ENCODE measurements around the gene TYRO3.

TYRO3 gene

DNA sequence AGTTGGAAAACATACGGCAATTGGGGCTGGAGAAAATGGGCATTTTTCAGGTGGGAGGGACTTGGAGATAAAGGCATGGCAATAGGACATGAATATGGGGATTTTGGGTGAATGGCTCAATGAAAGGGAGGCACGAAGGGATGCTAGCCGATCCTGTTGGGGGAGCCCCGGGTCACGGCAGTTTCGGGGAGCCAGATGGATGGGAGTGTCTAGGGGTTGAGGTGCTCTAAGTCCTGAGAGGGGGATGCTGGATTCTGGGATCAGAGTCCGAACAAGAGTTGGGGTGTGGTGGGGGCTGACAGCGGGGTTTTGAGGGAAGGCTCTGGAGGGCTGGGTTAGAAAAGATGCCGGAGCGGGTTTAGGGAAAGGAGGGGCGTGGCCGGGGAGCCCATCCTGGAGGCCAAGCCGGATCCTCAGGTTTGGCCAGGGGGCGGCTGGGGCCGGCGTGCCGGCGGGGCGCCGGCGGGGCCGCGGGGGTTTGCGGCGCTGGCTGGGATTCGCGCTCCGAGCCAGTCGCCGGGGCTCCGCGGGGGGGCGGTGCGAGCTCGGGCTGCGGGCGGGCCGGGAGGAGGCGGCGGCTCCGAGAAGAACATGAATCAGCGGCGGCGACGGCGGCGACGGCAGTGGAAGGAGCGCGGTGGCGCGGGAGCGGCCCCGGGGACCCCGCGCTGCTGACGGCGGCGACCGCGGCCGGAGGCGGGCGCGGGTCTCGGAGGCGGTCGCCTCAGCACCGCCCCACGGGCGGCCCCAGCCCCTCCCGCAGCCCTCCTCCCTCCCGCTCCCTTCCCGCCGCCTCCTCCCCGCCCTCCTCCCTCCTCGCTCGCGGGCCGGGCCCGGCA lies at the start of gene TYRO3:
Gene TYRO3 (plus strand): TSS at position 813 of the 839 bp plus-strand sequence. CDS start 46 bp downstream, outside the sequence.
- peak; percentile 69 for DNase-seq (ENCODE audit: low read depth)

DNA sequence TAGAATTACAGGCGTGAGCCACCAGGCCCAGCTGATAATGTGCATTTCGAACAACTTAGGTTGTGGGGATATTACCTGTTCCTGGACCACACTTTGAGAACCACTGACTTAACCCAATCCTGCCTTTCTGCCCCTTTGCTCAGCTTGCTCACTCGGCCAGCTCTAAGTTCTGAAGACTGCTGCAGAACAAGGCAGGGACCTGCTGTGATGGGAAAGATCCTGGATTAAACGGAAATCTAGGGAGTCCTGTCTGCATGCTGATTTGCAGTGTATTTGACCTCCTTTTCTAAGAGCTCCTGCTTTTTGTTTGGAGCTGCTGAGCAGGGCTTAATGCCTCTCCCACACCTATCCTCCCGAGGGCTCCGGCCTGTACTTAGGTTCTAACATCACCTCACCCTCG lies 48.3 kb upstream of the TYRO3 start:
- no peak for DNase-seq (ENCODE audit: low read depth)

DNA sequence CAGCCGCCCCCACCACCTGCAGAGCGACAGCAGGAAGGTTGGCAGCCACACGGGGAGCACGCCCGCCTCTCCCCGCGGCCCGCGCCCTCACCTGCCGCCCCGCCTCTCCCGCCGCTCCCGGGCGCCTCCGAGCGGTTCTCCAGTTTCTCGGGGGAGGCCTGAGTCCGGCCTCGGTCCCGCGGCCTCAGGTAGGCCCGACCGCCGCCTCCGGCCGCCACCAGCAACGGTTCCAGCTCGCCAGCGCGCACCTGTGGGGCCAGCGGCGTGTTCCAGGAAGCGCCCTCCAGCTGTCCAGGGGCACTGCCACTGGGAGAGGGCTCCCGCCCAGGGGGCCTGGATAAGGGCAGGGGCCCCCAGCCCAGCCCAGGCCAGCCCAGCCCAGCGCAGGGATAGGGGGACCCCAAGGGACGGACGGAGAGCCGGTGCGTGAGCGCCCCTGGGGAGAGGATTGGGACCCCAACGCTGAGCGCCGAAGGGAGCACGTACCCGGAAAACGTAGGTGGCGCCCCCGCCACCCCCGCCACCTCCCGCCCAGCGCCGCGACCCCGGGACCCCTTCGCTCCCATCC lies 47.6 kb upstream of the TYRO3 start:
- no peak for DNase-seq (ENCODE audit: low read depth)

DNA sequence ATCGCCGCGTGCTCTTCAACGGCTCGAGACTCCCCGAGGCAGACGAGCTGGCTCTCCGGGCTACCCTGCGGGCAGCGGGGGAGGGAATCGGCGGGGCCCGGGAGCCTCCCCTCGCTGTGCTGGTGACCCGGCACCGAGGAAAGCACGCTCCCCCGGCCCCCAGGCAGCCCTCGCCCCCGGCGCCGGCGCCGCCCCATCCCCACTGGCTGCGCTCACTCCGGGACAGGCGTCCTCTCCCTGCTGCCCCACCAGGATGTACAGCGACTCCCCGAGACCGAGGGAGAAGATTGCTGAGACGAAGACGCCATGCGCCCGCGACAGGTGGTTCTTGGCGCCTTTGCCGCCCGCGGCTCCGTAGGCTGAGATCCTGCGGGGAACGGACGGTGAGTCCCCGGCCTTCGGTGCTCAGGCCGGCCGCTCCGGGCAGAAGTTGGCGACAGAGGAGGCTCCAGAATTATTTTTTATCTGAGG lies 47.1 kb upstream of the TYRO3 start:
- DNase-seq (ENCODE audit: low read depth) = no peak

DNA sequence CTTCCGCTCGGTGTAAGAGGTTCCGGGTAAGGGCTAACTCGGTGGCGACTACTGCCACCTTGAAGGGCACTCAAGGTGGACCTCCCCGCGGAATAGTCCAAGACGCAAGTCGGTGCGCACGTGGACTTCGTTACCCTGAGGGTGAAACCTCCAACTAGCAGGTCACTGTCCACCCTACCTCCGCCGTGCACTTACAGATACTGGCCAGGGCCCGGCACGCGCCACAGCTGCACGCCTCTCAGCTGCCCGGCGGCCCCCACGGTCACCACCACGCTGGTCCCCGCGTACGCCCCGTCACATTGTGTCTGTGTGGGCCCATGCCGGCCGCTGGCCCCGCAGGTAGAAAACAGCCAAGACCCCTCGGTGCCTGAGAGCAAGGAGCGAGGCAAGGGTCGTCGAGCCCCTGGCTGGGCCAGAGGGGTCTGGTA lies 46.5 kb upstream of the TYRO3 start:
- DNase-seq (ENCODE audit: low read depth) = no peak

DNA sequence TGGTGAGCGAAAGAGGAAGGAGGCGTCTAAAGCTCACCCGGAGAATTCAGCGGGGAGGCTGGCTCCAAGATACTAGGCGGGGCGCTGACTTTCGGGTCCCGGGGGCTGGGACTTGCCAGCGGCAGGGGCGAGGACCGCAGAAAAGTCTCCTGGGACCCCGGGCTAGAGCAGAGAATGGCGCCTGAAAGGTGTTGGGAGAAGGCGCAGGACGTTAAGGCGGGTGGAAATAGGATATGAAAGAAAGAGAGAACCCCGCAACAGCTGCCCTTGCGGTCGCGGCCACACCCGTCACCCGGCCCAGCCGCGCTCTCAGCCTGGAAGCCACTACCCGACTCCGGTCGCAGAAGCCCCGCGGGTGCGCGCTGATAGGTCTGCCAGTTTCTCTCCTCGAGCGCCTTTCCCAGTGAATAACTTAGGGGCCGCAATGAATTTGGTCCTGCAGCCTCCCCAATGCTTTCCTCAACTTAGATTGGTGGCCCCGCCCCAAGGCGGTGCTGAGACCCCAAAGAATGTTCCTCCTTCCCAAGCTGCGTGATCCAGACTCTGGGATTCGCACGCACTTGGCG lies 46.0 kb upstream of the TYRO3 start:
- no peak for DNase-seq (ENCODE audit: low read depth)

DNA sequence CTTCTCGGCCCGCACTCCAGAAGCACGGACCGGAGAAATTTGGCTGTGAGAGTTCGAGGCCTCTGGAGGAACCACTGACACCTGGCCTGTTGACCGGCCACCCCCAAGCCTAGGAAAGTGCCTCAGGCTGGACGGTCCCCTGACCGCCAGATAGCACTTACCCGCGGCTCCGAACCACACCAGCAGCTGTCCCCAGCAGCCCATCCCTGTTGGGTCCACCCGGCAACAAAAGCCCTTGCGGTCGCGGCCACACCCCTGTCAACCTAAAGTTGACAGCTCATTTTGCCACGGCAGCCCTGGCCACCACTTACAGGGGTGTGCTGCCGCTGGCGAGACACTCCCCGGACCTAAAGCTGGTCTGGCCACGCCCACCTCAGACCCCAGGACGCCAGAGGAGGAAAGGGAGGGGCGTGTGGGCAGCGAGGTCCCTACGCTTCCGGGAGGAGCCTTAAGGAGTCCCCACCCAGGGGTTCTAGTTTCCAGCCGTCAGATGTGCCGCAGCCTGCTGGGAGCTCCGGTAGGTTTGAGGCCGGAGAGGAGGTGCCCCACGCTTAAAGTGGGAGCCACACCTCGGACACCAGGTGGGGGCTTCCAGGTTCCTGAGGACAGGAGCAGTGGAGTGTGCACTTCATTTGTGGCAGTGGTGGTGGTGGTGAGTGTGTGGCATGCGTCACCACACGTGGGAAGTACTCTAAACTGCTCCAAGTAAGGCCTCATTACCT lies 45.3 kb upstream of the TYRO3 start, which contains the start of gene LTK:
Gene LTK (minus strand): TSS at position 322 of the 722 bp plus-strand sequence. CDS start 118 bp downstream, at position 204.
- no peak for DNase-seq (ENCODE audit: low read depth)

DNA sequence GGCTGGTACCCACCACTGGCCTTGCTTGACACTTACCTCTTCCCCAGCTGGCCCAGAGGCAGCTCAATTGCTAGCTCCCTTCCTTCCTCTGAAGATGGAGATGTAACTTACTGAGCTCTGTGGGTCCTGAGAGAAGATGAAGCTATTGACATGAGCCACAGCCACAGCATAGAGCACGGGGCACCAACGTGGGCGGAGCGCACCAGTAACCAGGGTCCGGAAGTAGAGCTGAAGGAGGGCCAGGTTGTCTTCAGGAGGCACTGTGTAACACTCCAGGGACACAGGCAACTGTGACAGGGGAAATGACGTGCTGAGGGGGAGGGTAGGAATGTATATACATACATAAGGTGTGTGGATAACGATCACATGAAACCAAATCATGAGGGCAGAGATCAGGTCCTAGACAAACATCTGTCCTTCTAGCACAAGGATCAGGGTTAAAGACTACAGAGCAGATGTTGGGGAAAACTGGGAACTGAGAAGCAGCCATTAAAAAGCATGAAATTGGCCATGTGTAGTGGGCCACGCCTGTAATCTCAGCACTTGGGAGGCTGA lies 41.0 kb upstream of the TYRO3 start:
- no peak for DNase-seq (ENCODE audit: low read depth)

DNA sequence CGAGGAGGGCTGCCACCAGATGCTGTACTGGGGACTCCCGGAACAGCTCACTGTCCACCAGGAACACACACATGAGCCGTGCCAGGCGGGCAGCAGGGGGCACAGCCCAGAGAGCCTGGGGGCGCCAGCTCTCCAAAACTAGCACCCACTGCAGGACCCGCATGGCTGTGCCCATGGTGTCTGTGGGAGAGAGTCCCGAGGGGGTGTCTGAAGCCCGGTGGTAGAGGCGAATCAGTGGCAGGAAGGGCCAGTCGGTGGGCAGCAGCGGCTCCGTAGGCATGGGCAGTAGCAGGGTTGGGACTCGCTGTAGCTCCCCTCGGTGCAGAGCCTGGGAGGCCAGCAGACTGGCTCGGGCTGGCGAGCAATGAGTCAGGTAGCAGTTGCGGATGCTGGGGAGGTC lies 38.4 kb upstream of the TYRO3 start:
- no peak for DNase-seq (ENCODE audit: low read depth)

DNA sequence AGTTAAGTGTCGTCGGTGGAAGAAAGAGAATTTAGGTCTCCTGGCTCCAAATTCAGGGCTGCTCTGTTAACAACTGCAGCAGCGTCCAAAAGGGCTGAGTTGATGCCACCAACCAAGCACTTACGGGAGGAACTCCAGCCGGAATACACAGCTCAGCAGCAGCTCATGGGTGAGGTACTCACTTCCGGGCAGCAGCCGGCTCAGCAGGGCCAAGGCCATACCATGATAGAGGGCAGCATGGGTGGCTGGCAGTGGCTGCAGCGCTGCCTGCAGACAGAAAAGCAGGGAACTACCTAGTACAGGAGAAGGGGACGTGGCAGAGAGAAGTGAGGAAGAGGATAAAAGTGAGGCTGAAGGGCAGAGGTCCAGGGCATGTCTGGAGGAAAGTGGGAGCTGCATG lies 37.4 kb upstream of the TYRO3 start:
- DNase-seq (ENCODE audit: low read depth) = no peak

DNA sequence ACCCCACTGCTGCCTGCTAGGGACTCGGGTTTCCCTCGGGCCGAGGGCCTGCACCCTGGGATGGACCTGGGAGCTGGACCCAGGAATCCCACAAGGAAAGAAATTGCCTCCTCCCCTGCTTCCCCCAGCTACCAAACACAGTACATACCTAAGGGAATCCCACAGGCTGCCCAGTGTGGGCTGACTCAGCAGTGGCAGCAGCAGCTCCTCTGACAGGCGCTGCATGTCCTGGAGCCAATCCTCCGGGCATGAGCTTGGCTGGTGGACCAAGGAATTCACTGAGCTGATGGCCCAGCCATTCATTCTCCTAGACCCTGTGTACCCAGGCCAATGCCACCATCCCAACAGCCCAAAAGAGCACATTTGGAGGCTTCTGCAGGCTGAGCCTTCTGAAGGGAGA lies 35.9 kb upstream of the TYRO3 start:
- DNase-seq (ENCODE audit: low read depth) = no peak

DNA sequence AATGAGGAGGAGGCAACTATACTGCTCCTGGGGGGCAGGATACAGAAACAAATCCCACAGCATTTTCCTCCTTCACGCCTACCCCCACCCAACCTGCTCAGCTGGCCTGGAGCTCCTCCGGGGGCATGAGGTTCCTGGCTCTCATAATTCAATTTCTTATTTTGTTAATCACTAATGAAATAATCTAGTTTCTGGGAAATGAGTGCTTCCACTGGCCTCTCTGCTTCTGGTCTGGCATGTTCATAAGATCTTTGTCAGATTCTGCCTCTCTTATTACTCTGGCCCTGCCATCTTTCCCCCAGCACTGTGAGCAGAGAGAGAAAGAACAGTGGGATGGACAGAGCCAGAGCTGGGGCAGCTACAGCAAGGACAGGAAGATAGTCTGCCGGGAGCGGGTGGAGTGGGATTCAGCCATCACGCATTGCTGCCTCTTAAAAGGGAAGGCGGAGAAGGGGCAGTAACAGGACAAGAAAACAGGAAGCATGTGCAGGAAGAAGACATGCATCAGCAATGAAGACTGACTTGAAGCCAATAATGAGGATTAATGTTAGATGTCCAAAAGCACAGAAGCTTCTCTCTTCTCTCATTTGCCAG lies 28.6 kb upstream of the TYRO3 start:
- DNase-seq (ENCODE audit: low read depth) = no peak

DNA sequence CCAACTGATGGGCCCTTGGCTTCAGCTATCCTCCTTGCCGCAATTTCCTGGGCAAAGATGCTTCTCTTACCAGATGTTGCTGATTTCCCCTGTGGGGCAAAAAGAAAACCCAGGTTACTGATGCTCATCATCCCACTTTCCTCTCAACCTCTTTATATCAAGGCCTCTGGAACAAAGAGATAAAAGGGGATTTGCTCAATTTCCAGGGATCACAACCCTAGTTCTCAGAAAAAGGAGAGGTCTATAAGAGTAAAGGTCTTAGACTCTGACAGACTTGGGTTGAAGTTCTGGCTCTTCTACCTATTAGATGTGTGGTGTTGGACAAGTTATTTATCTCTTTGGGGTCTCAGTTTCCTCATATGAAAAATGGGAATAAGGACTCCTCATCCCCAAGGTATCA lies 23.5 kb upstream of the TYRO3 start:
- DNase-seq (ENCODE audit: low read depth) = no peak

DNA sequence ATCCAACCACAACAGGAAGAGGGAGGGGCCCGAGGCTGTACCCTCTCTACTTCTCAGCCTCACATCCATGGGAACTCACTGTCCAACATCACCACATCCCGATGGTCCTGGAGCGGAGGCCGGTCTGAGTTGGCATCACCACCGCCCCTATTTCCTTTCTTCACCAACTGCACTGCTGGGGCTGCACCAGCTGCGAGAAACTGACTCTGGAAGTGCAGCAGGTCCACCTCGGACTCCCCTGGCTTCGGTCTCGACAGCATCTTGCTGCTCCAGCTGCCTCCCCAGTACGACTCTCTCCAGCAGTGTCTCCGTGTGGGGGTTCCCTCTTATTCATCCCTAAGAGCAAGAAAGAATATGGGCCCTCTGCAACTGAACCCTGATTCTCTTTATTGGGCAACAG lies 22.1 kb upstream of the TYRO3 start:
- no peak for DNase-seq (ENCODE audit: low read depth)

DNA sequence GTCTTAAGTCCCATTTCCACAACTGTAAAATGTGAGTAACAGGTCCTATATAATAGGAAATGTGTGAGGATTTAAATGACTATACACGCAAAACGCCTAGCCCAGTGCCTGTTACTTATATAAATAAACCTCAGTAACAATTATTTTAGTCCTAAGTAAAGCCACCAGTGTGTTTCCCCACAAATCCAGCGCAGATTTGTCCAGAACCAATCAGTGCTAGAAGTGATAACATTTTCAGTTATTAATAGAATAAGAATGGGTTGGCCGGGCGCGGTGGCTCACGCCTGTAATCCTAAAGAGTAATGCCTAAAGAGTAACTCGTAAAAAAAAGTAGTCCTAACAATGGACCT lies 15.5 kb upstream of the TYRO3 start:
- DNase-seq (ENCODE audit: low read depth) = no peak

DNA sequence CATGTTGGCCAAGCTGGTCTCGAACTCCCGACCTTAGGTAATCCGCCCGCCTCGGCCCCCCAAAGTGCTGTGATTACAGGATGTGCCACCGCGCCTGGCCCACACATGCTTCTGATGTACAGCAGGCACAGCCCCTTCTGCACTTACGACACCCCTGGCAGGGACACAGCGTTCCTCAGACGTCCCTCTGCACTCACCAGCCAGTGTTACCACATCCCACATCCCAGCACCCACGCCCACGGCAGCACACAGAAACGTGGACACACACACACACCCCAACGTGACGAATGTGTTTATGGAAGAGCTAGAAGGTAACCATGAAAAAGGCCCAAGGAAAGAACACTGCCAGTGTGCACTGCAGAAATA lies 14.4 kb upstream of the TYRO3 start:
- DNase-seq (ENCODE audit: low read depth) = no peak

DNA sequence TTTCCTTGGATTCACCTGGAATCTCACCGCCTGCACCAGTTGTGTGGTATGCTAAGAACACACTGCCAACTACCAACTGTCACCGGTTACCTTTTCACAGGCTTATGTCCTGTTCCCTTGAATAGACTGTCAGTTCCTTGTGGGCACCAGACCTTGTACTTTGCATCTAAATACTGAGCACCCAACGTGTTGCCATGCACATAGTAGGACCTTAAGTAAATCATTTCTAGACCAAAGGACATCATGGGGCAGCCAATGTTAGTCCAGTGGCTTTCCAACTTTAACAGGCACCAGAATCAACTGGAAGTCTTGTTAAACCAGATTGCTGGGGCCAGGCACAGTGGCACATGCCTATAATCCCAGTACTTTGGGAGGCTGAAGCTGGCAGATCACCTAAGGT lies 13.8 kb upstream of the TYRO3 start:
- no peak for DNase-seq (ENCODE audit: low read depth)

DNA sequence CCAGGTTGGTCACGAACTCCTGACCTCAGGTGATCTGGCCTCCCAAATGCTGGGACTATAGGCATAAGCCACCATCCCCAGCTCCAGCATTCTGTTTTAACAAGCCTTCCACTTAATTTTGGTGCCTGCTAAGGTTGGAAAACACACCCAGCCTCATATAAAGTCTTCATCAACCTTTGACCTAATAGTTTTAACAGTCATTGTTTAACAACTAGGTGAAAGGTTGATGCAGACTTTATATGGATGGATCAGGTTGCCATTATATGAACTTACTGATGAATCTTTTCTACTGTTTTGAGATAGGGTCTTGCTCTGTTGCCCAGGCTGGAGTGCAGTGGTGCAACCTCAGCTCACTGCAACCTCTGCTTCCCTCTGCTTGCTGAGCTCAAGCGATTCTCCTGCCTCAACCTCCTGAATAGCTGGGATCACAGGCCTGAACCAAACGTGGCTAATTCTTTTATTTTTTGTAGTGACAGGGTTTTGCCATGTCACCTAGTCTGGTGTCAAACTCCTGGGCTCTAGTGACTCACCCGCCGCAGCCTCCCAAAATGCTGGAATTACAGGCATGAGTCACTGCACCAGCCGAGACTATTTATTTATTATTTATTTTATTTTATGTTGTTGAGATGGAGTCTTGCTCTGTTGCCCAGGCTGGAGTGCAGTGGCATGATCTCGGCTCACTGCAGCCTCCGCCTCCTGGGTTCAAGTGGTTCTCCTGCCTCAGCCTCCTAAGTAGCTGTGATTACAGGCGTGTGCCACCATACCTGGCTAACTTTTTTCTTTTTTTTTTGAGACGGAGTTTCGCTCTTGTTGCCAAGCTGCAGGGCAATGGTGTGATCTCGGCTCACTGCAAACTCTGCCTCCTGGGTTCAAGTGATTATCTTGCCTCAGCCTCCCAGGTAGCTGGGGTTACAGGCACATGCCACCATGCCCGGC lies 11.9 kb upstream of the TYRO3 start:
- DNase-seq (ENCODE audit: low read depth) = no peak

DNA sequence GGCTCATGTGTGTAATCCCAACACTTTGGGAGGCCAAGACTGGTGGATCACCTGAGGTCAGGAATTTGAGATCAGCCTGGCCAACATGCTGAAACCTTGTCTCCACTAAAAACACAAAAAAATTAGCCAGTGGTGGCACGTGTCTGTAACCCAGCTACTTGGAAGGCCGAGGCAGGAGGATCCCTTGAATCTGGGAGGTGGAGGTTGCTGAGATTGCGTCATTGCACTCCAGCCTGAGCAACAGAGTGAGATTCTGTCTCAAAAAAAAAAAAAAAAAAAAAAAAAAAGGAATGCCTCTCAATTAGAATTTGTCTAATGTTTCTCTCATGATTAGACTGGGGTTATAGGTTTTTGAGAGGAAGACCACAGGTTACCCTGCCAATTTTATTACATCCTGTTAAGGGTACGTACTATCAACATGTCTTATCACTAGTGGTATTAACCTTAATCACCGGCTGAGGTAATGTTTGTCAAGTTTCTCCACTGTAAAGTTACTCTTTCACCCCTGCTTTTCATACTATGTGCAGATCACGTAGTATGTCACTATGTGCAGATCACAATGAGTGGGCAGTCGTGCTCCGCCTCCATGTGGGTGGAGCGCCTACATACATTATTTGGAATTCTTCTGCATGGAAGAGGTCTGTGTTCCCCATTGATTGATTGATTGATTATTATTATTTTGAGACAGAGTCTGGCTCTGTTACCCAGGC lies 8.8 kb upstream of the TYRO3 start:
- no peak for DNase-seq (ENCODE audit: low read depth)

DNA sequence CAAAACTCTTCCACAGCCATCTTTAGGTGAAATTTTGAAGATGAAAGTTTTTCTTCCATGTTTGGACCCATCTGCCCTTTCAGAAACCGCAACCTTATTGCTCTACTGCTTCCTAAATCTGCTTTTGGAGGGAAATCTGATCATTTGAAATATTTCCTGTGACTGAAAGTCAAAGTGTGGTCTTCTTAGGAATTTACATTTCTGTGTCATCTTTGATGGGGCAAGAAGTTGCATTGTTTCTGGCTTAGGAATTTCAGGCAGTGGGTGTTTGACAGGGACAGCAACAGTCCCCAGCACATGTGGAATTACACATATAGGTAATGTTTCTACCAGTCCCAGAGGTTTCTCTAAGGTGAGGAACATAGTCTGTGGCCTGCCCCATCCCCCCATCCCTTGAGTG lies 5.3 kb upstream of the TYRO3 start:
- DNase-seq (ENCODE audit: low read depth) = no peak
